Keratinocyte (primary cell): ENCODE measurements around the gene ARRDC3. TPM values are rescaled to one million over a fixed set of nuclear protein-coding genes. Genes with fewer than 3 reads are reported as not detected.

ENCODE experiments used
- DNase-seq: peaks from one replicate; pipeline ENCODE4 v3.0.0-alpha.2; 2011; ENCODE audit warnings: low read depth, missing footprints, low spot score
- FAIRE-seq: peaks from 2 replicates; lab custom pipeline; 2011; peaks lifted over from hg19 to GRCh38; lab: Jason Lieb, UNC
- H2AFZ ChIP-seq: 2 replicates; pipeline ENCODE4 v1.6.0; 2012; ENCODE audit warnings: low read length, control low read depth, inconsistent platforms; ENCODE audit not compliant: control insufficient read depth
- H3K27ac ChIP-seq: 2 replicates; pipeline ENCODE4 v1.5.1; 2011; ENCODE audit warnings: low read length; ENCODE audit not compliant: control insufficient read depth, insufficient read depth
- H3K27me3 ChIP-seq: 3 replicates; pipeline ENCODE4 v1.6.0; 2011; ENCODE audit warnings: low read length; ENCODE audit not compliant: control insufficient read depth, insufficient read depth; ENCODE audit errors: extremely low read depth
- H3K36me3 ChIP-seq, 2 experiments: 2 replicates in 1 of 2; 3 replicates in 1 of 2; pipeline ENCODE4 v1.5.1; 2011; ENCODE audit warnings: low read length in 2 of 2, mild to moderate bottlenecking in 1 of 2; ENCODE audit not compliant: control insufficient read depth in 2 of 2, insufficient read depth in 2 of 2; ENCODE audit errors: extremely low read depth in 1 of 2
- H3K4me1 ChIP-seq: 3 replicates; pipeline ENCODE4 v1.5.1; 2011; ENCODE audit warnings: low read length; ENCODE audit not compliant: control insufficient read depth, insufficient read depth; ENCODE audit errors: extremely low read depth
- H3K4me2 ChIP-seq: 3 replicates; pipeline ENCODE4 v1.6.0; 2011; ENCODE audit warnings: low read depth, low read length; ENCODE audit not compliant: control insufficient read depth, insufficient read depth; ENCODE audit errors: extremely low read depth
- H3K4me3 ChIP-seq, 3 experiments: fragments of 200-600 bp in 1 of 3; sonication (generic) in 1 of 3; 2 replicates in 2 of 3; 3 replicates in 1 of 3; pipeline ENCODE4 v1.5.1; 2011 to 2016; ENCODE audit warnings: low read length in 3 of 3, mild to moderate bottlenecking in 3 of 3, control low read depth in 2 of 3, inconsistent platforms in 1 of 3, low read depth in 1 of 3, mixed read lengths in 1 of 3, mixed run types in 1 of 3, moderate library complexity in 1 of 3; ENCODE audit not compliant: control insufficient read depth in 2 of 3, insufficient read depth in 2 of 3; ENCODE audit errors: extremely low read depth in 1 of 3
- H3K79me2 ChIP-seq: 2 replicates; pipeline ENCODE4 v1.6.0; 2012; ENCODE audit warnings: low read length; ENCODE audit not compliant: control insufficient read depth, insufficient read depth
- H3K9ac ChIP-seq: 3 replicates; pipeline ENCODE4 v1.6.0; 2011; ENCODE audit warnings: low read length; ENCODE audit not compliant: control insufficient read depth, insufficient read depth; ENCODE audit errors: extremely low read depth
- H3K9me1 ChIP-seq: 3 replicates; pipeline ENCODE4 v1.6.0; 2011; ENCODE audit warnings: low read length; ENCODE audit not compliant: control insufficient read depth, insufficient read depth; ENCODE audit errors: extremely low read depth
- H3K9me3 ChIP-seq: 2 replicates; pipeline ENCODE4 v1.5.1; 2012; ENCODE audit warnings: low read depth, low read length; ENCODE audit not compliant: control insufficient read depth
- H4K20me1 ChIP-seq: 3 replicates; pipeline ENCODE4 v1.6.0; 2011; ENCODE audit warnings: low read length; ENCODE audit not compliant: control insufficient read depth, insufficient read depth; ENCODE audit errors: extremely low read depth
- CTCF ChIP-seq, 3 experiments: IDR thresholded peaks in 1 of 3; conservative IDR thresholded peaks in 1 of 3; optimal IDR thresholded peaks in 1 of 3; 2 replicates in 2 of 3; 3 replicates in 1 of 3; pipeline versions ENCODE3 to v1.5.1; 2011; ENCODE audit warnings: low read length in 3 of 3, mild to moderate bottlenecking in 3 of 3, moderate library complexity in 2 of 3, control low read depth in 1 of 3, inconsistent platforms in 1 of 3; ENCODE audit not compliant: insufficient read depth in 2 of 3; ENCODE audit errors: extremely low read depth in 1 of 3
- EZH2 ChIP-seq: IDR thresholded peaks from one replicate; pipeline ENCODE4 v1.6.1; 2012; ENCODE audit warnings: inconsistent platforms, mild to moderate bottlenecking, low read length, moderate library complexity
- dilution Hi-C: fragments of 300-500 bp; cut with MboI; formaldehyde crosslinking; loops from one replicate; pipeline ENCODE4 v1.7.0; 2020; ENCODE audit warnings: low sequenced_read_pairs; ENCODE audit not compliant: extremely low pct_ligation_motif_present
- polyA plus RNA-seq, 5 experiments: library from polyadenylated mRNA; depleted of rRNA in 3 of 5; stranded (reverse) in 3 of 5; stranded (forward) in 1 of 5; unstranded in 1 of 5; fragments of >200 nt; gene quantifications; 1 replicate in 1 of 5; 2 replicates in 3 of 5; 3 replicates in 1 of 5; pipeline versions ENCODE4 v1.2.1 to v1.2.3, GENCODE V29; 2011 to 2012; ENCODE audit warnings: missing spikeins in 2 of 5, low read depth in 1 of 5, low replicate concordance in 1 of 5

Gene ARRDC3
- polyA plus RNA-seq, 1 donor (not counting 4 experiments of a cell fraction or from before 2014, with no cell fraction given): 8.9 TPM

GRCh38 chr5:91332267-91333045 is 50.7 kb downstream of the ARRDC3 start:
- no peaks in the 10 kb centered on the region for H3K79me2 ChIP-seq
- no peaks in the 10 kb centered on the region for H3K9me1 ChIP-seq
- TF ChIP-seq EZH2: no peak
- no peak for TF ChIP-seq CTCF (optimal IDR thresholded peaks at IDR 0.05 in 1 of 3, IDR thresholded peaks at IDR 0.05 in 1 of 3, conservative IDR thresholded peaks at IDR 0.05 in 1 of 3; ENCODE audit: extremely low read depth in 1 of 3, insufficient read depth in 2 of 3, low read length in 3 of 3)
- H3K9me3 ChIP-seq: no peaks in the 10 kb centered on the region
- no peak for FAIRE-seq
- H3K27ac ChIP-seq: no peak overlapping the region
- H3K4me2 ChIP-seq: no peak overlapping the region
- H3K4me1 ChIP-seq: peaks cover 5% of the 10 kb centered on the region
- H3K27me3 ChIP-seq: no peaks in the 10 kb centered on the region
- H3K36me3 ChIP-seq: no peaks in the 10 kb centered on the region
- no peak overlapping the region for H3K4me3 ChIP-seq
- peak overlapping the region; percentile 15 for H2AFZ ChIP-seq
- no peak overlapping the region for H3K9ac ChIP-seq
- H4K20me1 ChIP-seq: no peaks in the 10 kb centered on the region
- dilution Hi-C loops: no loop called here
- no peak for DNase-seq

DNA sequence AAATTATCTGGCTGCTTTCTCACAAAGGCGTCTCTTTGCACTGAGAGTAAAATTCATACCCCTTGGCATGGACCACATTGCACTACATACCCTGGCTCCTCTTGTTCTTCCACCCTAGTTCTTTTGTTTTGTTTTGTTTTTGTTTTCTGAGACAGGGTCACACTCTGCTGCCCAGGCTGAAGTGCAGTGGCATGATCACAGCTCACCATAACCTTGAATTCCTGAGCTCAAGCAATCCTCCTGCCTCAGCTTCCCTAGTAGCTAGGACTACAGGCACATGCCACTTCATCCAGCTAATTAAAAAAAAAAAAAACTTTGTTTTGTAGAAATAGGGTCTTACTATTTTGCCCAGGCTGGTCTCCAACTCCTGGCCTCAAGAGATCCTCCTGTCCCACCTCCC is 51.4 kb downstream of the ARRDC3 start:
- Histone ChIP-seq H3K36me3 (no peaks in the 10 kb centered on the region), H3K9ac (no peak overlapping the region), H2AFZ (no peak overlapping the region), H4K20me1 (no peaks in the 10 kb centered on the region), H3K27ac (no peak overlapping the region), H3K4me1 (peaks cover 5% of the 10 kb centered on the region), H3K27me3 (no peaks in the 10 kb centered on the region), H3K9me1 (no peaks in the 10 kb centered on the region), H3K9me3 (no peaks in the 10 kb centered on the region), H3K4me2 (no peak overlapping the region), H3K4me3 (no peak overlapping the region), H3K79me2 (no peaks in the 10 kb centered on the region)
- DNase-seq (no peak), FAIRE-seq (no peak)
- TF ChIP-seq EZH2 (no peak), CTCF (optimal IDR thresholded peaks at IDR 0.05 in 1 of 3, IDR thresholded peaks at IDR 0.05 in 1 of 3, conservative IDR thresholded peaks at IDR 0.05 in 1 of 3; ENCODE audit: extremely low read depth in 1 of 3, insufficient read depth in 2 of 3, low read length in 3 of 3) (no peak)
- dilution Hi-C loops: no loop called here
